ENCODE measurements around the gene THSD8. TPM values are rescaled to one million over a fixed set of nuclear protein-coding genes. Genes with fewer than 3 reads are reported as not detected.

Gene THSD8
- total RNA-seq, 6 donors from 2014 or later: 4.6 to 6.0 TPM; not detected in 4

- Histone ChIP-seq H3K9me3 (no peaks in the 10 kb centered on the region), H3K4me1 (peaks cover 28 to 41% (median 34%) of the 10 kb centered on the region in 4 donors), H3K4me3 (peak overlapping the region in 1 of 4 donors; percentile 67), H3K36me3 (peaks cover 0 to 20% (median 11%) of the 10 kb centered on the region in 4 donors), H3K27me3 (no peaks in the 10 kb centered on the region), H3K27ac (no peak overlapping the region)
- TF ChIP-seq POLR2AphosphoS5 (IDR thresholded peaks at IDR 0.05) (no peak), EP300 (IDR thresholded peaks at IDR 0.05) (no peak)
- DNase-seq: no peak
- 89 to 95% methylated on average over 18 of the region's 18 CpGs for WGBS, 2 donors
- no peak for ATAC-seq (ENCODE audit: low FRiP score in 2 of 2)
Observed at GRCh38 chr19:12799742-12800465, 2.0 kb upstream of the THSD8 start.

- Histone ChIP-seq H3K4me3 (peak overlapping the region in 3 of 4 donors; percentile 67 to 81 (median 71)), H3K36me3 (peaks cover 0 to 20% (median 11%) of the 10 kb centered on the region in 4 donors), H3K27me3 (no peaks in the 10 kb centered on the region), H3K9me3 (no peaks in the 10 kb centered on the region), H3K4me1 (peaks cover 28 to 37% (median 32%) of the 10 kb centered on the region in 4 donors), H3K27ac (no peak overlapping the region)
- TF ChIP-seq CTCF (IDR thresholded peaks at IDR 0.05) (no peak), POLR2AphosphoS5 (IDR thresholded peaks at IDR 0.05) (no peak), EP300 (IDR thresholded peaks at IDR 0.05) (no peak), POLR2A (IDR thresholded peaks at IDR 0.05) (no peak)
- no peak for ATAC-seq (ENCODE audit: low FRiP score in 2 of 2)
- 75 to 100% methylated on average over 1 of the region's 1 CpG for WGBS, 2 donors
- DNase-seq: no peak
Observed at GRCh38 chr19:12800466-12800770, 1.5 kb upstream of the THSD8 start.

GRCh38 chr19:12800923-12801465 is 875 bp upstream of the THSD8 start:
- WGBS, 2 donors: 12 to 14% methylated on average over 3 to 28 of the region's 38 CpGs
- peak overlapping the region; percentile 40 to 83 (median 82) for H3K27ac ChIP-seq
- H3K36me3 ChIP-seq: peaks cover 0 to 20% (median 11%) of the 10 kb centered on the region in 4 donors
- DNase-seq (peak; percentile 25 to 86), ATAC-seq (ENCODE audit: low FRiP score in 2 of 2) (peak in 1 of 2 donors; percentile 33)
- H3K27me3 ChIP-seq: no peaks in the 10 kb centered on the region
- TF ChIP-seq CTCF (IDR thresholded peaks at IDR 0.05): no peak
- no peak for TF ChIP-seq EP300 (IDR thresholded peaks at IDR 0.05)
- no peak for TF ChIP-seq POLR2A (IDR thresholded peaks at IDR 0.05)
- TF ChIP-seq POLR2AphosphoS5 (IDR thresholded peaks at IDR 0.05): no peak
- H3K4me1 ChIP-seq: peaks cover 24 to 34% (median 28%) of the 10 kb centered on the region in 4 donors
- H3K4me3 ChIP-seq: peak overlapping the region; percentile 67 to 83 (median 76)
- H3K9me3 ChIP-seq: no peaks in the 10 kb centered on the region

GRCh38 chr19:12802267-12803106 is 618 bp downstream of the THSD8 start:
- WGBS, 2 donors: 41 to 45% methylated on average over 22 of the region's 22 CpGs
- Histone ChIP-seq H3K9me3 (no peaks in the 10 kb centered on the region), H3K4me1 (peaks cover 26 to 40% (median 31%) of the 10 kb centered on the region in 4 donors), H3K4me3 (peak overlapping the region; percentile 67 to 83 (median 76)), H3K36me3 (peaks cover 0 to 20% (median 11%) of the 10 kb centered on the region in 4 donors), H3K27me3 (no peaks in the 10 kb centered on the region), H3K27ac (peak overlapping the region in 3 of 4 donors; percentile 82 to 83 (median 83))
- ATAC-seq (ENCODE audit: low FRiP score in 2 of 2) (no peak), DNase-seq (no peak)
- no peak for TF ChIP-seq POLR2A (IDR thresholded peaks at IDR 0.05)
- no peak for TF ChIP-seq CTCF (IDR thresholded peaks at IDR 0.05)
- TF ChIP-seq EP300 (IDR thresholded peaks at IDR 0.05): no peak
- no peak for TF ChIP-seq POLR2AphosphoS5 (IDR thresholded peaks at IDR 0.05)

GRCh38 chr19:12804051-12804450 is 2.2 kb downstream of the THSD8 start:
- Histone ChIP-seq H3K27ac (no peak overlapping the region), H3K4me3 (no peak overlapping the region), H3K36me3 (peaks cover 0 to 18% (median 8%) of the 10 kb centered on the region in 4 donors), H3K4me1 (peaks cover 26 to 40% (median 31%) of the 10 kb centered on the region in 4 donors), H3K27me3 (no peaks in the 10 kb centered on the region), H3K9me3 (no peaks in the 10 kb centered on the region)
- DNase-seq: peak in 1 of 2 donors; percentile 71
- ATAC-seq (ENCODE audit: low FRiP score in 2 of 2): no peak
- no peak for TF ChIP-seq POLR2AphosphoS5 (IDR thresholded peaks at IDR 0.05)
- TF ChIP-seq EP300 (IDR thresholded peaks at IDR 0.05): no peak
- no peak for TF ChIP-seq CTCF (IDR thresholded peaks at IDR 0.05)
- WGBS, 2 donors: 87 to 96% methylated on average over 26 of the region's 26 CpGs
